ENCODE data around the gene HASPIN. TPM values are rescaled to one million over a fixed set of nuclear protein-coding genes. Genes with fewer than 3 reads are reported as not detected.

Gene HASPIN
- total RNA-seq, 4 donors from 2014 or later = 1.4 to 5.4 (median 3.0) TPM

- DNase-seq = no peak
- Histone ChIP-seq H3K4me3 (no peak overlapping the region), H3K36me3 (no peaks in the 10 kb centered on the region), H3K27ac (no peak overlapping the region), H3K27me3 (peaks cover 5 to 67% (median 8%) of the 10 kb centered on the region in 4 donors), H3K9me3 (no peaks in the 10 kb centered on the region), H3K4me1 (peaks cover 7 to 22% (median 8%) of the 10 kb centered on the region in 3 donors)
- no peak for TF ChIP-seq POLR2A (IDR thresholded peaks at IDR 0.05)
- no peak for TF ChIP-seq CTCF (IDR thresholded peaks at IDR 0.05)
- 40% methylated on average over 2 of the region's 16 CpGs; no CpG with 5 or more reads in 1 of the 2 donors for WGBS, 2 donors
- intact Hi-C loops (cut with DNase I) = no loop called here
Observed at GRCh38 chr17:3691617-3692067, 32.1 kb upstream of the HASPIN start.

GRCh38 chr17:3692346-3692745 is 31.4 kb upstream of the HASPIN start:
- Histone ChIP-seq H3K27ac (no peak overlapping the region), H3K4me1 (peaks cover 7 to 25% (median 8%) of the 10 kb centered on the region in 3 donors), H3K36me3 (no peaks in the 10 kb centered on the region), H3K4me3 (no peak overlapping the region), H3K9me3 (no peaks in the 10 kb centered on the region), H3K27me3 (peaks cover 5 to 74% (median 8%) of the 10 kb centered on the region in 4 donors)
- DNase-seq = no peak
- 83 to 90% methylated on average over 7 of the region's 9 CpGs for WGBS, 2 donors
- TF ChIP-seq POLR2A (IDR thresholded peaks at IDR 0.05) (no peak), CTCF (IDR thresholded peaks at IDR 0.05) (no peak)
- intact Hi-C loops (cut with DNase I) = no loop called here

GRCh38 chr17:3693141-3693540 is 30.6 kb upstream of the HASPIN start:
- no peaks in the 10 kb centered on the region for H3K36me3 ChIP-seq
- H3K9me3 ChIP-seq = peaks cover 0 to 5% (median 4%) of the 10 kb centered on the region in 3 donors
- H3K4me1 ChIP-seq = peaks cover 7 to 25% (median 8%) of the 10 kb centered on the region in 3 donors
- WGBS, 2 donors = 50 to 64% methylated on average over 3 to 4 of the region's 4 CpGs
- peaks cover 5 to 82% (median 8%) of the 10 kb centered on the region in 4 donors for H3K27me3 ChIP-seq
- H3K27ac ChIP-seq = no peak overlapping the region
- DNase-seq = no peak
- intact Hi-C loops (cut with DNase I) = no loop called here
- no peak overlapping the region for H3K4me3 ChIP-seq
- no peak for TF ChIP-seq POLR2A (IDR thresholded peaks at IDR 0.05)
- TF ChIP-seq CTCF (IDR thresholded peaks at IDR 0.05) = no peak

GRCh38 chr17:3693829-3694231 is 29.9 kb upstream of the HASPIN start:
- Histone ChIP-seq H3K9me3 (peaks cover 0 to 10% (median 8%) of the 10 kb centered on the region in 3 donors), H3K27ac (no peak overlapping the region), H3K36me3 (no peaks in the 10 kb centered on the region), H3K4me3 (no peak overlapping the region), H3K4me1 (peaks cover 7 to 25% (median 8%) of the 10 kb centered on the region in 3 donors), H3K27me3 (peaks cover 5 to 87% (median 8%) of the 10 kb centered on the region in 4 donors)
- TF ChIP-seq POLR2A (IDR thresholded peaks at IDR 0.05) = no peak
- no peak for TF ChIP-seq CTCF (IDR thresholded peaks at IDR 0.05)
- intact Hi-C loops (cut with DNase I) = no loop called here
- WGBS, 2 donors = 57 to 81% methylated on average over 7 to 9 of the region's 9 CpGs
- DNase-seq = no peak

GRCh38 chr17:3695129-3695722 is 28.5 kb upstream of the HASPIN start:
- intact Hi-C loops (cut with DNase I) = no loop called here
- peak overlapping the region; percentile 34 to 68 (median 43) for H3K4me3 ChIP-seq
- no peak for TF ChIP-seq CTCF (IDR thresholded peaks at IDR 0.05)
- TF ChIP-seq POLR2A (IDR thresholded peaks at IDR 0.05) = no peak
- peaks cover 5 to 82% (median 8%) of the 10 kb centered on the region in 4 donors for H3K27me3 ChIP-seq
- peaks cover 0 to 10% (median 8%) of the 10 kb centered on the region in 3 donors for H3K9me3 ChIP-seq
- DNase-seq = no peak
- H3K36me3 ChIP-seq = no peaks in the 10 kb centered on the region
- H3K4me1 ChIP-seq = peaks cover 7 to 25% (median 8%) of the 10 kb centered on the region in 3 donors
- peak overlapping the region in 1 of 4 donors; percentile 9 for H3K27ac ChIP-seq
- WGBS, 2 donors = 33% methylated on average over 1 of the region's 17 CpGs; no CpG with 5 or more reads in 1 of the 2 donors

Data from esophagus squamous epithelium (tissue), 5 donors.